Measurements from ENCODE around the gene MRPL48.
A peak's percentile ranks its signal among the peaks of the same experiment; 100 is the strongest.
"Not testable (repeated sequence)": the region's sequence is repeated elsewhere in the genome, so short reads cannot be mapped to it uniquely, and the experiment has no call there.

The MRPL48 gene

DNA sequence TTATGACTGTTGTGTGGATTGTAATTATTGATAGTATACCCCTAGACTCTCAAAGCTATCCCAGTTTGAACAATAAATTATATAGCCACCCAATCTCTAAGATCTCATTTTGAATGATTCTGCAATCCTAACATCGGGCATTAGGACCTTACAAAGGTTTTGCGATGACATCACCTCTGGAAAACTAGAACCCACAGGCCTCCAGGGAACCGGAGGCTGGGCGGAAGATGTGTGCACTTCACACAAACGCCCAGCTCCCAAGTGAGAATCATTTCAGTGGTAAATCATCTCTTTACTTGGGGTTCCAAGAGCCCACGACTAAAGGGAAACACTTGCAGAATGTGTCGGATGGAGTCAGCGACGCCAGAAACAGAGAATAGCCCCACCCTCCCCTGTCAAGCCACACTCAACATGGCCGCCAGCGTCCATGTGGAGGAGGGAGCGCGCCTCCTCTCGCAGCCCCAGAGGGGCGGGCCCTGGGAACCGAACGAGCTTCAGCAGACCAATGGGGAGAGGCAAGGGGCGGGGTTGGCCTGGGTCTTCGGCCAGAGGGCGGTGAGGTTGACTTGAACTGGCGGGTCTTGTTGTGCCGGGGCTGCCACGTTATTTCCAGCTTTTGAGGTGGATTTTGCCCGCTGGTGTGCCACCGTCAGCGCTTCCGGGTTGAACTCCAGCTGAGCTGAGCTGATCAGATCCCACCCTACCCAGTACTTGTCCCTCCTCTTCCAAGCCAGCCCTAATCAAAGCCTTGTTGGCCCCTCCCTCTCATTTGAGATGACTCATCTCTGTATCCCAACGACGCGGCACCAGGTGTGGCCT is 8.4 kb upstream of the MRPL48 start:
- peak; percentile 96 to 100 for DNase-seq (ENCODE audit: extremely low read depth in 1 of 2, low read depth in 1 of 2)

DNA sequence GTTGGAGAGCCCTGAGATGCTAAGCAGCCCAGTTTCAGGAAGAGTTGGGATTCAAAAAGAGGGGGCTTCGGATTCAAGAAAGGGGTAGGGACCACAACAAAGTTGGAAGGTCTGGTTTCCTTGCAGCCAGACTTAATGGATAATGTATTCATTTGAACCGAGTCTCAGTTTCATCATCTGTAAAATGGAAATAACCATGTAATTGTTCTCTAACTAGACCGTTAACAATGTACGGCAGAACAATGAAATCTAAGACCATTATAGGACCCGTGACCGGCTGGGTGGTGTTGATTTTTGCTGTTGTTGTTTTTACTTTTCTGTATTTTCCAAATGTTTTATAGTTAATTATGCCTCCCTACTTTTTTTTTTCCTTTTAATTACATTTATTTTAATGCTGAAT is 6.4 kb upstream of the MRPL48 start:
- DNase-seq (ENCODE audit: extremely low read depth in 1 of 2, low read depth in 1 of 2) = no peak

DNA sequence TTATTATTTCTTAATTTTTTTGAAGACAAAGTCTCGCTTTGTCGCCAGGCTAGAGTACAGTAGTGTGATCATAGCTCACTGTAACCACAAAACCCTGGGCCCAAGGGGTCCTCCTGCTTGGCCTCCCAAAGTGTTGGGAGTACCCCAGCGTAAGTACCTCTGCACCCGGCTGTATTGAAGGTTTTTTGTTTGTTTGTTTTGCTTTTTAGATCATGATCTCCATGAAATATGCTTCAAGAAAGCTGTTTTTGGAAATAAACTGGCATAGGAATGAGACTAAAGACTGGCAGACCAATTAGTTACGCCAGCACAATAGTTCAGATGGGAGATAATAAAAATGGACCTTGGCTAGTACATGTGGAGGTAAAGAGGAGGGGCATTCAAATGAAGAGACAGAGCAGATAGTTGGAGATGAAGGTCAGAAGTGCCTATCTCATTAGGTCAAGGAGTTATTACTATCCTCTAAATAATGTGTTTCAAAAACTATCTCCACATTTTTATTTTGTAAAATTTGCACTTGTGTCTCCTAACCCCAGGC is 4.1 kb upstream of the MRPL48 start:
- DNase-seq (ENCODE audit: extremely low read depth in 1 of 2, low read depth in 1 of 2) = no peak

DNA sequence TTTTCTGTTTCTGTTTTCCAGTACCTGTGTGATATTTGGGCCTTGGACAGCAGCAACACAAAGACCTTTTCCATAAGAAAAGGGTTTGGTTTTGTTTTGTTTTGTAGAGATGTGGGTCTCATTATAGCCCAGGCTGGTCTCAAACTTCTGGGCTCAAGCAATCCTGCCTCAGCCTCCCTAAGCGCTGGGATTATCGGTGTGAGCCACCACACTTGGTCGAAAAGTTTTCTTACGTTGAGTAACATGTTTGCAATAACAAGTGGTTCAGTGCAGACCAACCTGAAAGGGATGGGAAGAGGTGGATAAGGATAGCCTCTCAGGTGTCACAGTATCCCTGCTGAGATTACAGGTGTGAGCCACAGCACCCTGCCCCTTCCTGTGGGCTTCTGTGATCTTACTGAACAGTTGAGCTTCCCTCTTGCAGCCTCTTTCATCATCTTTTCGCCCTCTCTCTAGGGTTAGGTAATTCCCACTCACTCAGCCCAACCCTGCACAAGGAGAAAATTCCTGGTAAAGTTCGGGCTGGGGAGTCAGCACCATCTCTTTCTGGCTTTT is 3.5 kb upstream of the MRPL48 start:
- no peak for DNase-seq (ENCODE audit: extremely low read depth in 1 of 2, low read depth in 1 of 2)

DNA sequence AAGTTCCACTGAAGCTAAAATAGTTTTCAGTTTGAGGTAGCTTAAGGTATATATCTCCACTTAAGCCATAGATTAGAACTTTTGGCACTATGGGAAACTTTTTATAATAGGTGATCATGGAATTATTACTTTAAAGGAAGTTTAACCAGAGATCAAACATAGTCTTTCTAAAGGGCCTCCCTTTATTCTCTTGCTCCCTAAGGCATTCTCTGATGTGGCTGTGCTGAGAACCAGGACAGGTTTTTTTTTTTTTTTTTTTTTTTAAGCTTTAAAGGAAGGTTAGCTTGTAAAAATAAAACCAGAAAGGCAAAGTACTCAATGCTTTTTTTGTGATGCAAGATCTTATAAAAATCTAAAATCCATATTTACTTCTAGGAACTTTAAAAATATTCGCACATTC is 2.9 kb upstream of the MRPL48 start:
- no peak for DNase-seq (ENCODE audit: extremely low read depth in 1 of 2, low read depth in 1 of 2)

DNA sequence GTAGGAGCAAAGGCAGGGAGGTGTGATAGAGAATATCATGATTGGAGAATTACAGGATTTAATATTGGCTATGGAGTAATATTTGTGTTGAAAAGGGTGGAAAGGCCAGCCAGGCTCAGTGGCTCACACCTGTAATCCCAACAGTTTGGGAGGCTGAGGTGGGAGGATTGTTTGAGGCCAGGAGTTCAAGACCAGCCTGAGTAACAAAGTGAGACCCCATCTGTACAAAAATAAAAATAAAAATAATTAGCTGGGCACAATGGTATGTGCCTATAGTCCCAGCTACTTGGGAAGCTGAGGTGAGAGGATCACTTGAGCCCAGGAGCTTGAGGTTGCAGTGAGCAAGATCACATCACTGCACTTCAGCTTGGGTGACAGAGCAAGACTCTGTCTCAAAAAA is 2.2 kb upstream of the MRPL48 start:
- not testable (repeated sequence) for DNase-seq (ENCODE audit: extremely low read depth in 1 of 2, low read depth in 1 of 2)

DNA sequence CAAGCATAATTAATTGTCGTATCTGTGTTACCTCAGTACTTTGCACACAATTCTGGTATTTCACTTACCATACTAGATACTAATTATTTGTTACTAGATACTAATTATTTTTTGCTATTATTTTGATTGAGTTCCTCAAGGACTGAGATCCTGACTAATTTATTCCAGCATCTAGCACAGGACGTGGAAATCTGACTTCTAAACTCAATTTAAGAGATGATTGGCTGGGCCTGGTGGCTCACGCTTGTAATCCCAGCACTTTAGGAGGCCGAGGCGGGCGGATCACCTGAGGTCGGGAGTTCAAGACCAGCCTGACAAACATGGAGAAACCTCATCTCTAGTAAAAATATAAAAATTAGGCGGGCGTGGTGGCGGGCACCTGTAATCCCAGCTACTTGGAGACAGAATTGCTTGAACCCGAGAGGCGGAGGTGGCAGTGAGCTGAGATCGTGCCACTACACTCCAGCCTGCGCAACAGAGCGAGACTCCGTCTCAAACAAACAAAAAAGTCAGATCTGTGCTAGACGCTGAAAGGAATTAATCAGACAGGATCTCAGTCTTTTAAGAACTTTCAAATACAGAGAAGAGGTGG is 527 bp upstream of the MRPL48 start:
- no peak for DNase-seq (ENCODE audit: extremely low read depth in 1 of 2, low read depth in 1 of 2)

DNA sequence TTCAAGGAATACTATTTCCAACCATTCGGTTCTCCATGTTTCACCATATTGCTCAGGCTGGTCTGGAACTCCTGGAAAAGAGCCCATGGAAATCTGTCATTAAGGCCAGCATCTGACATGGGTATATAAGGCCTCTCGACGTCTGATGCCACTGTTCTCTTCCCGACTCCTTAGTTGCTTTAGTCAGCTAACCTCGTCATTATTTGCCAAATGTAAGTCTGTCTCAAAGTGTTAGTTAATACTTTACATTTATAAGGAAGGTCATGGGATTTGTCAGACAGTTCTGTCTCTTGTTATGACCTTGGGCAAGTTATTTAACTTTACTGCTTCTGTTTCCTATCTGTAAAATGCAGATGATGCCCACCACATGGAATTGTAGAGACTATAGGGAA is 1.6 kb downstream of the MRPL48 start:
- DNase-seq (ENCODE audit: extremely low read depth in 1 of 2, low read depth in 1 of 2) = no peak

DNA sequence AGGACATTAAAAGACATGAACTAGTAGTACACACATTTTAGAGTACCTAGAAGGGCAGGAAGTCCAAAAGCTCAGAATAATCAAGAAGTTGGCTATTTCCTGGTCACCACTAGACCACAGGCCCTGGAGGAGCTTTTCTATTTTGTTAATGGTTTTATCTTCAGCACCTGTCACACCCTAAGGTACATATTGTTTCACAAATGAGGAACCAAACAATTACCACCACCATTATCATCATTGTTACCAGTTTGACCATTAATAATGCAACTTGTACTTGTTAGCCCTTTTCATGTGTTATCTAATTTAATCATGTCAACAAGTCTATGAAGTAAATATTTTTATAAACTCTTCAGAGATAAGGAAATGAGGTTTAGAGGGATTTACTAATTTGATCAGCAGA is 4.9 kb downstream of the MRPL48 start:
- no peak for DNase-seq (ENCODE audit: extremely low read depth in 1 of 2, low read depth in 1 of 2)

DNA sequence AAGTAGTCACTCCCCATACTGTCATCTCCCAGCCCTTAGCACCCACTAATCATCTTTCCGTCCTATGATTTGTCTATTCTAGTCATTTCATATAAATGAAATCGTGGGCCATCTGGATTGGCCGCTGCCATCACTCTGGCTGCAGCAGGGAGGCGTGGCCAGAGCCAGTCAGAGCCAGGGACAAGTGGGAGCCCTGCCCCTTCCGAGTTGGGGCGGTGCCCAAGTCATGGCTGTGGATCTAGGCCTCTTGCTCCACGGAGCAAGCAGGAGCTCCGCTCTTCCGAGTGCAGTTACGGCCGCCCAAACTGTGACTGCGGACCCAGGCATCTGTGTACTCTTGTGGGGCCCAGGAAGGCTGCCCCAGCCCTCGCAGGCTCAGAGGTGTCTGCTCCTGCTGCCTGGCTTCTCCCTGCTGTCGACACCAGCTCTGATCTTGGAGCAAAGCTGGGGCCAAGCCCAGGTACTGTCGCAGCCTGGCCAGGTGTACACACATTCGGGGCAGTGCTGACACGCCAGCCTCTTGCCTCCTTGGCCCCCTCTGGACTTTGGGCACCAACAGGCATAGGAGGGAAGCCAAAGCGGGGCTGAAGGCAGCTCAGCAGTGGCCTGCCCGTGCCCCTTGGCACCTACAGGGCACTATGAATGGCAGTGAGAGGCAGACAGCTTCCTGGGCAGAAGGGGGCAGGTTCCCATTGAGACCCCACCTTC is 8.4 kb downstream of the MRPL48 start:
- DNase-seq (ENCODE audit: extremely low read depth in 1 of 2, low read depth in 1 of 2) = no peak

DNA sequence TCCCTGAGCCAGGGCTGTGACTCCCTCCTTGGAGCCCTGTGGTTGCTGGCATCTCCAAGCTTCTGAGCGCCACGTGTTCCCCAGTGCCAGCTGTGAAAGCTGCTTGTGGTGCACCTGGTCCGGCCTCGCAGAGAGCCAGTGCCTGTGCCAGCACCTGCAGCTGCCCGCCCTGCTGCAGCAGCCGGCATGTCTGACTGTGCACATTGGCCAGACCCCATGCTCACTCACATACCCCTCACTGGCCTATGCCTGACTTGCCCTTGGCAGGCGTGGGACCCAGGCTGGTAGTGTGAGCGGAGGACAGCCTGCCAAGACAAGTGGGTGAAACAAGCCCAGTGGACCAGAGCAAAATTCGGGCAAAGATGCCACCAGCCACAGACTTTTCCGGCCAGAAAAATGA is 9.8 kb downstream of the MRPL48 start:
- DNase-seq (ENCODE audit: extremely low read depth in 1 of 2, low read depth in 1 of 2) = no peak

DNA sequence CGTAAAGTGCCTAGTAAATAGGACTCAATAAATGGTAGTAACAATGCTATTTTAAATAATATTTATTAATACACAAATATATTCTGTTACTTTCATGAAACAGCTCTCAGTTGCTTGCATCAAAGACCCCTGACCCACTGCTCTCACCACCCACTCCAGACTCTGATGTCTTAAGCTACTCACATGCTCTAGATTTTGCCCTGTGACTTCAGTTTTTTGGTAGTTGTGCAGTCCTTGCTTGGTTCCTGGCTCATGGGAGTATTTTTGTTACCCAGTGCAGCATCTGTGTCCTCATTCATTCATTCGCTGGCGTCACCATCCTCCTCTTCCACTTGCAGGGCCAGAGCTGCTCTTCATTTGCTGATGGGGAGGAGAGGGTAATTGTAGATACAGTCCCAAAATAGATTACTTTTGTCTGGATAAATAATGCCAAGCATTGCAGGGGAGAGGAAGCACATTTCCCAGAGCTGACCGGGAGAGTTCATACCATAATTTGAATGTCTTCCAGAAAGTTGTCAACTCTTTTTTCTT is 12.7 kb downstream of the MRPL48 start:
- no peak for DNase-seq (ENCODE audit: extremely low read depth in 1 of 2, low read depth in 1 of 2)

DNA sequence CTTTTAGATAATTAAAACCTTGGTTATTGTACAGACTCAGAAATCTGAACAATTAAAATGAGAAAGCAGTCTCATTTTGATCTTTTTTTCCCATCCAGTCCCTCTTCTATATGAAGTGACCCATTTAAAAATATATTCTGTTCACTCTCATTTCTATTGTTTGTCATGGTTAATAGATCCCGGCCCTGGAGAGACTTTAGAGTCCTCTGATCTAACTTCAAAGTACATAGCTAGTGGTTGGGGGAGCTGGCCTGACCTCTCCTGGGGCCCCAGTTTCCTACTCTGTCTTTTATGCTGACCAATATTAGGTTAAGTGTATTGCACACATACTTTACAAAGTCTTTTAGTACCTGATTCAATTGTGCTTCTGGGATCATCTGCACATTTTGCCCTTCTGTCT is 13.5 kb downstream of the MRPL48 start:
- no peak for DNase-seq (ENCODE audit: extremely low read depth in 1 of 2, low read depth in 1 of 2)

DNA sequence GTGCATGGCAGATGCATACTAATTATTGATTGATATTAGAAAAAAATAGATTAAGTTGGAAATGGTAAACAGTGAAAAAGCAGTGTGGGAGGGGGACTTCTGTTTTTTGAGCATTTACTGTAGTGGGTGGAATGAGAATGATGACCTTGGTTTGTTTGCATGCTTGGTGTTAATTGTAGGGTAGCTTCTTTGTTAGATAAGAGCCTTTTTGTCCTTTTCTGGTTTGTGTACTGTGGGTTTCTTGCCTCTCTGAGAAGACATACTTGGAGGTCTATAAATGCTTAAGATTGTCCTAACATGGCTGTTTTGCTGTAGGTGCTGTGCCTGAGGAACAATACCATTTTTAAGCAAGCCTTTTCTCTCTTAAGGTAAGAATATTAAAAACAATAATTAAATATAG is 17.0 kb downstream of the MRPL48 start:
- no peak for DNase-seq (ENCODE audit: extremely low read depth in 1 of 2, low read depth in 1 of 2)

DNA sequence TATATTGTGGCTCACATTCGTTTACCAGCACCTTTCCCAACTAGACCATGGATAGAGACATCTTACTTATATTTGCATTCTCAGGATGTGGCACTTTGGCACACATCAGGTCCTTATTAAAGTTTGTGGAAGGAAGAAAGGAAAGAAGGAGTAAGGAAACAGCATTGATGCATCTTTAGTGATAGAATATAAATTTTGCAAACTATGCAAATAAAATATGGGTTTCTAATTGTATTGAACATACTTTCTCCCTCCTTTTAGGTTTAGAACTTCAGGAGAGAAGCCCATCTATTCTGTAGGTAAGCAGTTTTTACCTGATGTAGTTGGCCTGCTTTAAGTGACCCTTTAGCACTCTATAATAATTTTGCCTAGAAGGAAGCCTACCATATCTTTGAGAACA is 20.4 kb downstream of the MRPL48 start:
- no peak for DNase-seq (ENCODE audit: extremely low read depth in 1 of 2, low read depth in 1 of 2)

DNA sequence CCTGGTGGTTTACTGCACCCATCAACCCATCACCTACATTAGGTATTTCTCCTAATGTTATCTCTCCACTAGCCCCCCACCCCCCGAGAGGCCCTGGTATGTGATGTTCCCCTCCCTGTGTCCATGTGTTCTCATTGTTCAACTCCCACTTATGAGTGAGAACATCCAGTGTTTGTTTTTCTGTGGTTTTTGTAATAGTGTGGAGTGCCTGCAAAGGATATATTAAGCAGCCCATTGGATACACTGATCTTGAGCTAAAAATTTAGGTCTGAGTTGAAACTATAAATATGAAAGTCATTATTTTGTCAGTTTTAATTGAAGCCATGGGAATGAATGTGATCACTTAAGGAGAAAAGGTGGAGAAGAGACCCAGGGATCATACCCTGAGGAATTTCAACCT is 23.0 kb downstream of the MRPL48 start:
- DNase-seq (ENCODE audit: extremely low read depth in 1 of 2, low read depth in 1 of 2) = no peak

DNA sequence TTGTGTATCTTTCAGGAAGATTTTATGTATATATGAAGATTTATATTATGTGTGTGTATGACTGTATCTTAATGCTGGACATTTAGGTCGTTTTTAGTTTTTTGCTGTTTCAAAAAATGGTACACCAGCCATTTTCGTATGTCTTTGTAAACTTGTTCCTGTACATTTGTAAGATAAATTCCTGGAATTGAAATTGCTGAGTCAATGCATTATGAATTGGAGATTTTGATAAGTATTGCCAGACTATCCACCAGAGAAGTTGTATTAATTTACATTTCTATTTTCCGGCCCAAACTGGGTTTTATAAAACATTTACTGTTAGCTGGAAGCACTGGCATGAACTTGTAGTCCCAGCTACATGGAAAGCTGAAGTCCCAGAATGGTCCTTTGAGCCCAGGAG is 24.6 kb downstream of the MRPL48 start:
- DNase-seq (ENCODE audit: extremely low read depth in 1 of 2, low read depth in 1 of 2) = no peak

DNA sequence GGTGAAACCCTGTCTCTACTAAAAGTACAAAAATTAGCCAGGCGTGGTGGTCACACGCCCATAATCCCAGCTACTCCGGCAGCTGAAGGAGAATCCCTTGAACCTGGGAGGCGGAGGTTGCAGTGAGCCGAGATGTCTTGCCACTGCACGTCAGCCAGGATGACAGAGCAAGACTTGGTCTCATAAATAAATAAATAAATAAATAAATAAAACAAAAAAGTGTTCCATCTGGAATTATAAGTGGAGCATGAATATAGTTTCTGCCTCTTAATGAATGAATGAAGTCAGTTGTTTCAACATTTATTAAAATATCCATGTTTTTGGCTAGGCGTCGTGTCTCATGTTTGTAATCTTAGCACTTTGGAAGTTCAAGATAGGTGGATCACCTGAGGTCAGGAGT is 27.1 kb downstream of the MRPL48 start:
- DNase-seq (ENCODE audit: extremely low read depth in 1 of 2, low read depth in 1 of 2) = no peak

DNA sequence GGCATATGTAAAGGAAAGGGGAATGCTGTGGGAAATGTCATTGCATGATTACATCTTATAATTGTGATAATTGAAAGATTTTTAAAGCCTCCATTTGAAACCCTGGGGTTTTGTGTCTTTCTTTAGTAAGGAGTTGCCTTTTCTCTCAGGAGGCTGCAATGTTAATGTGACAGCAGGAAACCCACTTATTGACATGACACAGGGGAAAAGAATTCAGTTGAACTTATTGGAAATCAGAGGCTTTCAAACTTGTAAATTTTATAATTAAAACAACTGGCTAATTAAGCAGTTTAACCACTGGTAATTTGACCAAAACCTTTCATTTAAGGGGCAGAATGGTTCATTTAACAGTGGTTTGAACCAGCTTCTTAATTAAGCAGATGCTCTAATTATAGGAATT is 31.2 kb downstream of the MRPL48 start:
- DNase-seq (ENCODE audit: extremely low read depth in 1 of 2, low read depth in 1 of 2) = no peak

DNA sequence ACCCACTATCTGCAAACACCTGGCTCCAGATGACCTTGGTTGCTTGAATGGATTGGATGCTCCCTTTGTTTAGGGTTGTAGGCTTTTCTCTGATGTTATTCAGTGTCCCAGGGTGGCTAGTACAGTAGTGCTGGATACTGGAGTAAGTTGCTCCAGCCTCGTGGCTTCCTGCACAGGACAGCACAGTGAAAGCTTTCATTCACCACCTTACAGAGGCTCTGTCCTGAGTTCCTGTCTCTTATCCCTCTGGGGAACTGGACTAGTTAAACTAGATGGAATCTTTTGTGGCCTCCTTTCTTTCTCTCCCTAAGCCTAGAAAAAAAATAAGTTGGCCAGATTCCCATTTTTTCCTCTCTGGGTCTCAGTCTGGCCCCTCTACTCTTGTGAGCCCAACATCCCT is 42.6 kb downstream of the MRPL48 start:
- no peak for DNase-seq (ENCODE audit: extremely low read depth in 1 of 2, low read depth in 1 of 2)

DNA sequence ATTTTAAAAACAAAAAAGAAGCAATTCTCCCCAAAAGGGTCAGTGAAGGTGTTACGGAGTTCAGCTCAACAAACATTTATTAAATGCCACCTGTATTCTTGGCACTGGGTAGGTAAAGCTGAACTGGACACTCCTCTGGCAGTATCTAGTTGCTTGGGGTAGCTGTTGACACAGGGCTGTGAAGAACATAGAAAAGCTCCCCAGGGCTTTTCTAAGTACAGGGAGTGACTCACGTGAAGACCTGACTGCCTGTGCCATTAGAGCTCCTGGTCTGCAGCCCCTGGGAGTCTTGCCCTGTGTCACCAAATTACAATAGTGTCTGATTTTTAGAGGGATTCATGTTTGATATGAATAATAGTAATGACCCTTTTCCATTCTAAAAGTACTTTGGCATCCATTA is 45.4 kb downstream of the MRPL48 start:
- DNase-seq (ENCODE audit: extremely low read depth in 1 of 2, low read depth in 1 of 2) = no peak

Measured in stimulated activated CD8-positive, alpha-beta memory T cell treated with anti-CD3 and anti-CD28 coated beads, Interleukin-7, amount 100 ng/mL, for 48 hours (primary cell).